Activated T-cell treated with anti-CD3 and anti-CD28 coated beads for 1 hour (primary cell): Measurements from ENCODE around the gene AP3D1.

ENCODE experiments used
- DNase-seq: peaks from one replicate; pipeline ENCODE4 v3.0.0-alpha.2; 2020; ENCODE audit warnings: low read depth

Gene AP3D1

GRCh38 chr19:2061495-2062388, 89.6 kb downstream of the AP3D1 start:
- DNase-seq, result peak; percentile 99

DNA sequence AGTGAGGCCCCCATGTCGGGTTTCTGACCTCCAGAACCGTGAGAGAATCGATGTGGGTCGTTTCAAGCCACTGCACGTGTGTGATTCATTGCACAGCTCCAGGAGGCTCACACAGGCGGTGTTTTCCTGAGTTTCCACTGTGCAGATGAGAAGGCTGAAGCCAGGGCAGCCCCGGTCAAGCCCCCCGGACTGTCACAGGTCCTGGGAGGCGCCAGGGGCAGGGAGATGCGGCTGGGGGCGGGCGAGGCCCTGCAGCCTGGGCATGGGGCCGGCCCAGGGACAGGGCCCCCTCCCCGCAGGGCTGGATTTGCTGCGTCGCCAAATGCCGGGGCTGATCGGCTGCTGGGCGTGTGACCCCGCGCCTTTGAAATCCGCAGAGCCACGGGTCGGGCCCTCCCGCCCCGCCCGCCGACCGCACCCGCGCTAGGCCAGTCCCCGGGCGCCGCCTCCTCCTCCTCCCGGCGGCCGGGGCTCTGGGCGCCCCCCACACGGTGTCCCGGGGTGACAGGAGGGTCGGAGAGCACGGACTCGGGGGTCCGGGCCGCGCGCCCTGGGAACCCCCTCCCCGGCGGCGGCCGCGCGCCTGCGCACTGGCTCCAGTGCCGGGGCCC, 90.4 kb downstream of the AP3D1 start:
- no peak for DNase-seq

DNA sequence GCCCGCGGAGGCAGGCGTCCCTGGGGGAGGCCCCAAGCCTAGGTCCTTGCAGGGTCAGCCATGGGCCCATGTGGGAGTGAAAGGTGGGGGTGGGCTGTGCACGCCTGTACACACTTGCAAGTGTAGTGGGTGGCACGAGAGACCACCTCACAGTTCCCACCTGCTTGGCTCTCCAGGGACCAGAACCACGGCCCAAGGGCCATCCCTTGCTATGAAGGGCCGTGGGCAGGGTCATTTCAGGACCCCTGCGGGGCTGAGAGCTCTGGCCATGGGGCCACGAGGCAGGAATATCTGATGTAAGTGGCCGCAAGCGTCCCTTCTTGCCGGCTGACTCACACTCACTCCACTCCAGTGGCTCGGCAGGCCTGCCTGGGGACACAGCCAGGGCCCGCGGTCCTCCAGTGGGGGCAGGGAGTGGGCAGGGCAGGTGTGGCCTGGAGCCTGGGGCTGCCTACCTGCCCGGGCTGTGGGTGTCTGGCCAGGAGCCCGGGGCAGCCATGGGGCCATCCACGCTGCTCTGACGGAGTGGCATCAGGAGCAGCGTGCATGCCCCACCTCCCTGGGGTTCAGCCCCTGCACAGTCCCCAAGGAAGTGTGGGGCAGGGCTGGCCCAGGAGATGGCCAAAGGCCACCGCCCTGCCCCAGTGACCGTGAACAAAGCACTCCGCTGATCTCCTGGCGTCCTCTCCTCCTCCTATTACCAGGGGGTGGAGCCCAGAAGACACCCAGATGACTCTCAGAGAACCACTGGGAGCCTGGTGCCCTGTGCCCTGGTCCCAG, 91.8 kb downstream of the AP3D1 start:
- no peak for DNase-seq

DNA sequence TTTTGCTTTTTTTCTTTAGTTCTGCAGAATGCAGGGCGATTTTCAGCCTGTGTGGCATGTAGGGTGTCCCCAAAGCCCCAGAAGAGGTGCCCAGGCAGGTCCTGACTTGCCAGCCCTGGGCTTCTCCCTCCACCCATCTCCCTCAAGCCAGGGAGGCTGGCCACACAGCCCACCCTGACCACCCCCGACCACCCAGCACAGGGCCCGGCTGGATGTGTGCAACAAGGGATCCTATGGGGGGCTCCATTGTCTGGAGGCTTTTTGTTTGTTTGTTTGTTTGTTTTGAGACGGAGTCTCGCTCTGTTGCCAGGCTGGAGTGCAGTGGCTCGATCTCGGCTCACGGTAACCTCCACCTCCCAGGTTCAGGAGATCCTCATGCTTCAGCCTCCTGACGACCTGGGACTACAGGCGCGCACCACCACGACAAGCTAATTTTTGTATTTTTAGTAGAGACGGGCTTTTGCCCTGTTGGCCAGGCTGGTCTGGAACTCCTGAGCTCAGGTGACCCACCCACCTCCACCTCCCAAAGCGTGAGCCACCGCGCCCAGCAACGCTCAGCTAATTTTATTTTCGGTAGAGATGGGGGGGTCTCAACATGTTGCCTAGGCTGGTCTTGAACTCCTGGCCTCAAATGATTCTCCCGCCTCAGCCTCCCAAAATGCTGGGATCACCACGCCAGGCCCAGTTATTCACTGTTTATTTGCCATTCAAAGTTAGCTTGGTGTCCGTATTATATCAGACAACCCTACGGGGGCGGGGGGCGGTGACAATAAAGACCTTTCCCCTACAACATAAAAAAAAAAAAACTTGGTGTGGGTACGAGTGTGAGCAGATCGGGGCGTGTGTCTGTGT, 92.6 kb downstream of the AP3D1 start:
- no peak for DNase-seq

GRCh38 chr19:2057484-2058469, 93.6 kb downstream of the AP3D1 start:
- no peak for DNase-seq

DNA sequence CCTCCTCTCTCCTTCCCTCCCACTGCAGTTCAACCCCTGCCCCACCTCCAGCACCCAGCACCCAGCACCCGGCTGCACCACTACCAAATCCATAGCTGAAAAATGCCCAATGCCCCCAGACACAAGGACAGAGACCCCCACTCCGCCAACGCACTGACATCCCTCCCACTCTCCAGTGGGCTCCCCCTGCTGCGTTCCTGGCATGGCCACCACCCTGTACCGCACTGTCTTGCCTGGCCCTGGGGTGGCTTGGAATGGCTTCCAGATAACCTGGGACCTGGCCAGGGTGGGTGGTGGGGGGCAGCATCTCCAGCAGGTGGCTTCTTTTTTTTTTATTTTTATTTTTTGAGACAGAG, 94.6 kb downstream of the AP3D1 start:
- DNase-seq, result no peak

DNA sequence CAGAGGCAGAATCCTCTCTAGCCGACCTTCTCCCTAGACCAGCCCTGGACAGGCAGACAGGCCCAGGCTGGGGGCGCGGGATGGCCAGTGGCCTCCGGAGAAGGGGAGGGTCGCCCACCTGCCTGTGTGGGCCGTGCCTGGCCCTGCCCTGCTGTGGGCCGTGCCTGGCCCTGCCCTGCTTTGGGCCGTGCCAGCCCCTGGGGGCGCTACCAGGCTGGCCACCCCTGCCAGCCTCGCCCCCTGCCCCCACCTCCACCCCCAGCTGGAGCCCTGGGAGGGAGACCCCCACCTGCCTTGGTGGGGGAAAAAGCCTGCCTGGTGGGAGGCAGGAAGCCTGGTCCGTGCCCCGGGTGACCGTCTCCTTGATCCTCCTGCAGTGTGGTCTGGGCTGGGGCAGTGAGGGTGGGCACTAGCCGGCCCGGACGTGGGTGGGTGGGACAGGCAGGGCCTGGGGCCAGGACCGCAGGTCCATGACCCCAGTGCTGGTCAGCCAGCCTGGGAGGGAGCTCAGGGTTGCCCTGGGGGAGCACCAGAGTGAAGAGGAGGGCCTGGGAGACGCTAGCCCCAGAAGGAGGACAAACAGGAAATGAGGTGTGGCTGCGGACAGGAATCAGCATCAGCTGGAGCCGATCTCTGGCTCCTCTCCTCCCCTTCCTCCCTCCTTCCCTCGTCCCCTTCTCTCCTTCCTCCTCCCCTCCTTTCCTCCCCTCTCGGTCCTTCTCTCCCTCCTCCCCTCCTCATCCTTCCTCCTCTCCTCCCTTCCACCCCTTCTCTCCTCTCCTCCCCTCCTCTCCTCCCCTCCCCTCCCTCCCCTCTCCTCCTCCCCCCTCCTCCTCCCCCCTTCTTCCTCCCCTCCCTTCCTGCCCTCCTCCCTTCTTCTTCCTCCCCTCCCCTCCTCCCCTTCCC, 95.2 kb downstream of the AP3D1 start:
- no peak for DNase-seq

DNA sequence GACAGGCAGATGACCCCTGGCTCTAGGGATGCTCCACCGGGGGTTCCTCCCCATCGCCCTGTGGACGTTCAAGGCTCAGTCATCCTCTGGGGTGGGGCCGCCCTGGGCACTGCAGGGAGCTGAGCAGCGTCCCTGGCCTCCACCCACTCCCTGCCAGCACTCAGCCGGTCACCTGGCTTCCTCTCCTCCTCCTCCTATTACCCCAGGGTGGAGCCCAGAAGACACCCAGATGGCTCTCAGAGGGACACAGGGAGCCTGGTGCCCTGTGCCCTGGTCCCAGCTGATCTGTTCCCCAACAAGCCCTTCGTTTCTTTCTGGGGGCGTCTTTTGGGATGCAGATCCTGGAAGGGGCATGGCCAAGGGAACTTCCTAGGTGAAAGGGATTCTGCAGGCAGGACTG, 96.6 kb downstream of the AP3D1 start:
- no peak for DNase-seq

- DNase-seq, result no peak
Observed at GRCh38 chr19:2053601-2054389, 97.6 kb downstream of the AP3D1 start.

GRCh38 chr19:2051773-2052704, 99.3 kb downstream of the AP3D1 start:
- DNase-seq, result peak; percentile 24

DNA sequence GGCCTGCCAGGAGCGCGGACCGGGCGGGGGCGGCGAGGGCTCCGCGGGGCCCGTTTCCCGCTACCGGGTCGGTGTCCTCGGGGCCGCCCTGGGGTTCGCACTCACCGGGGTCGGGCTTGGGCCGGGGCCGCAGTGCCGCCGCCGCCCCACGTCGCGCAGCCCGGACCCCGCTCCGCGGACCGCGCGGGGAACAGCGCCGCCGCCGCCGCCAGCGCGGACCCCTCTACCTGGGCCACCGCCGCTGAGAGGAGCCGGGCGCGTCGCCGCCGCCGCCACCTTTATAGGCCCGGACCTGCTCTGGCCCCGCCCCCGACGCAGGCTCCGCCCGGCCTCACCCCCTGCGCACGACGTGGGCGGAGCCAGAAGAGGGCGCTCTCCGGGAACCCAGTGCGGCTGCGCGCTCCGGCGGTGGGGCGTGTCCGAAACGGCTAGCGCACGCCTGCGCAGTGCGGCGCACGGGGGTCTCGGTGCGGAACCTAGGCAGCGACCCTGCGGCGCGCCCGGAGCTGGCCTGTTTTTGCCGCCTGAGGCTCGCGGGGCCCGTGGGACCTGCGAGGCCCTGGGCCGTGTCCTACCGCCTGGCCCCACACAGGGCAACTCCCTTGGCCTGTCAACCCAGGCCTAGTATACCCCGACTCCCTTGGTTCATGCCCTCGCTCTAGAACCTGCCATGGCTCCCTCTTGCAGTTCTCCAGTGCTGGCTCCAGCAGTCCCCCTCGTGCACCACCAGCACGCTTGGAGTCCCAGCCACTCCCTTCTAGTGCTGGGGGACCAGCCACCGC, 100.2 kb downstream of the AP3D1 start, which contains the start of gene MKNK2:
Gene MKNK2 (minus strand): TSS at position 254 of the 782 bp plus-strand sequence. CDS start 393 bp downstream, outside the sequence.
- DNase-seq, result peak; percentile 98
